Stomach smooth muscle (tissue), 2 donors: Measurements from ENCODE around the gene CST4.
"Not testable (repeated sequence)": the region's sequence is repeated elsewhere in the genome, so short reads cannot be mapped to it uniquely, and the experiment has no call there.

ENCODE experiments used
- H3K27ac ChIP-seq: one replicate; pipeline ENCODE4 v1.7.0; 2013; ENCODE audit warnings: mild to moderate bottlenecking, low read length, inconsistent platforms
- H3K27me3 ChIP-seq, 2 donors: one replicate each; pipeline ENCODE4 v1.7.0; 2013; ENCODE audit warnings: low read length in 2 of 2; ENCODE audit not compliant: insufficient read depth in 2 of 2, control insufficient read depth in 1 of 2
- H3K36me3 ChIP-seq, 2 donors: one replicate each; pipeline ENCODE4 v1.7.0; 2013; ENCODE audit warnings: low read length in 2 of 2; ENCODE audit not compliant: control insufficient read depth in 2 of 2, insufficient read depth in 2 of 2
- H3K4me1 ChIP-seq: one replicate; pipeline ENCODE4 v1.7.0; 2013; ENCODE audit warnings: low read length; ENCODE audit not compliant: control insufficient read depth, insufficient read depth
- H3K4me3 ChIP-seq, 2 donors: one replicate each; pipeline ENCODE4 v1.7.0; 2013; ENCODE audit warnings: low read length in 2 of 2
- H3K9ac ChIP-seq, 2 donors: one replicate each; pipeline ENCODE4 v1.7.0; 2013; ENCODE audit warnings: low read length in 2 of 2, mild to moderate bottlenecking in 1 of 2
- H3K9me3 ChIP-seq, 2 donors: one replicate each; pipeline ENCODE4 v1.7.0; 2013; ENCODE audit warnings: low read length in 2 of 2; ENCODE audit not compliant: control insufficient read depth in 2 of 2
- donor health status: healthy.
- donor health status: Pancreatic carcinoma.

CST4 gene

GRCh38 chr20:23687986-23688385, 852 bp downstream of the CST4 start:
- Histone ChIP-seq H3K4me1 (no peaks in the 10 kb centered on the region), H3K9me3 (no peaks in the 10 kb centered on the region), H3K27me3 (no peaks in the 10 kb centered on the region), H3K27ac (no peak overlapping the region), H3K4me3 (no peak overlapping the region), H3K9ac (no peak overlapping the region), H3K36me3 (no peaks in the 10 kb centered on the region)

GRCh38 chr20:23686046-23686750, 2.6 kb downstream of the CST4 start:
- H3K36me3 ChIP-seq, result no peaks in the 10 kb centered on the region
- no peak overlapping the region for H3K4me3 ChIP-seq
- H3K9ac ChIP-seq, result no peak overlapping the region
- H3K27ac ChIP-seq, result no peak overlapping the region
- H3K4me1 ChIP-seq, result no peaks in the 10 kb centered on the region
- H3K27me3 ChIP-seq, result no peaks in the 10 kb centered on the region
- H3K9me3 ChIP-seq, result no peaks in the 10 kb centered on the region

- H3K27ac ChIP-seq, H3K4me3 ChIP-seq, H3K4me1 ChIP-seq, H3K9ac ChIP-seq, H3K27me3 ChIP-seq, H3K9me3 ChIP-seq, H3K36me3 ChIP-seq: not testable (repeated sequence)
These were observed 3.3 kb downstream of the CST4 start for GRCh38 chr20:23685529-23685896.

- Histone ChIP-seq H3K9ac (no peak overlapping the region), H3K36me3 (no peaks in the 10 kb centered on the region), H3K4me3 (no peak overlapping the region), H3K4me1 (no peaks in the 10 kb centered on the region), H3K27ac (no peak overlapping the region), H3K9me3 (no peaks in the 10 kb centered on the region), H3K27me3 (peaks cover 0 to 2% of the 10 kb centered on the region in 2 donors)
These were observed 4.6 kb downstream of the CST4 start for GRCh38 chr20:23684261-23684660.

- no peak overlapping the region for H3K9ac ChIP-seq
- H3K27ac ChIP-seq, result no peak overlapping the region
- peaks cover 0 to 2% of the 10 kb centered on the region in 2 donors for H3K27me3 ChIP-seq
- H3K36me3 ChIP-seq, result no peaks in the 10 kb centered on the region
- no peaks in the 10 kb centered on the region for H3K4me1 ChIP-seq
- H3K4me3 ChIP-seq, result no peak overlapping the region
- no peaks in the 10 kb centered on the region for H3K9me3 ChIP-seq
These were observed 5.0 kb downstream of the CST4 start for GRCh38 chr20:23683807-23684206.

- Histone ChIP-seq H3K4me1 (no peaks in the 10 kb centered on the region), H3K27me3 (peaks cover 0 to 2% of the 10 kb centered on the region in 2 donors), H3K9me3 (no peaks in the 10 kb centered on the region), H3K27ac (no peak overlapping the region), H3K4me3 (no peak overlapping the region), H3K9ac (no peak overlapping the region), H3K36me3 (no peaks in the 10 kb centered on the region)
These were observed 5.6 kb downstream of the CST4 start for GRCh38 chr20:23683281-23683680.

GRCh38 chr20:23680146-23680545, 8.7 kb downstream of the CST4 start:
- Histone ChIP-seq H3K4me3 (no peak overlapping the region), H3K9me3 (no peaks in the 10 kb centered on the region), H3K4me1 (no peaks in the 10 kb centered on the region), H3K36me3 (no peaks in the 10 kb centered on the region), H3K27ac (no peak overlapping the region), H3K9ac (no peak overlapping the region), H3K27me3 (peaks cover 0 to 2% of the 10 kb centered on the region in 2 donors)

- Histone ChIP-seq H3K9me3 (no peaks in the 10 kb centered on the region), H3K4me1 (no peaks in the 10 kb centered on the region), H3K36me3 (no peaks in the 10 kb centered on the region), H3K4me3 (no peak overlapping the region), H3K9ac (no peak overlapping the region), H3K27ac (no peak overlapping the region), H3K27me3 (peaks cover 0 to 2% of the 10 kb centered on the region in 2 donors)
These were observed 9.4 kb downstream of the CST4 start for GRCh38 chr20:23679133-23680092.

GRCh38 chr20:23673209-23673608, 15.6 kb downstream of the CST4 start:
- Histone ChIP-seq H3K27ac (no peak overlapping the region), H3K27me3 (no peaks in the 10 kb centered on the region), H3K4me1 (no peaks in the 10 kb centered on the region), H3K9ac (no peak overlapping the region), H3K4me3 (no peak overlapping the region), H3K9me3 (no peaks in the 10 kb centered on the region), H3K36me3 (no peaks in the 10 kb centered on the region)

- no peak overlapping the region for H3K4me3 ChIP-seq
- H3K9me3 ChIP-seq, result no peaks in the 10 kb centered on the region
- no peaks in the 10 kb centered on the region for H3K4me1 ChIP-seq
- no peak overlapping the region for H3K27ac ChIP-seq
- no peaks in the 10 kb centered on the region for H3K36me3 ChIP-seq
- no peak overlapping the region for H3K9ac ChIP-seq
- H3K27me3 ChIP-seq, result no peaks in the 10 kb centered on the region
These were observed 16.7 kb downstream of the CST4 start for GRCh38 chr20:23672158-23672557.

GRCh38 chr20:23671479-23671878, 17.4 kb downstream of the CST4 start:
- Histone ChIP-seq H3K4me1 (no peaks in the 10 kb centered on the region), H3K9me3 (no peaks in the 10 kb centered on the region), H3K36me3 (no peaks in the 10 kb centered on the region), H3K9ac (no peak overlapping the region), H3K27ac (no peak overlapping the region), H3K4me3 (no peak overlapping the region), H3K27me3 (no peaks in the 10 kb centered on the region)
